Measurements from ENCODE around the gene PSME3. TPM values are rescaled to one million over a fixed set of nuclear protein-coding genes. Genes with fewer than 3 reads are reported as not detected.

The PSME3 gene
- total and polyA plus RNA-seq, 2 of the 13 experiments (the other 11 are each of a cell fraction or from before 2014, with no cell fraction given) = 66.3 to 135 TPM

- TF ChIP-seq SOX13 (IDR thresholded peaks at IDR 0.05) (peak; percentile 72), SOX13 (CRISPR knock-in tag; conservative IDR thresholded peaks at IDR 0.05 in 1 of 2, IDR thresholded peaks at IDR 0.05 in 1 of 2) (peak in 1 of 2 experiments; percentile 82; a peak in 2 of 4 replicates), TFAP4 (IDR thresholded peaks at IDR 0.05; ENCODE audit: borderline replicate concordance, low read depth) (peak; percentile 43; the same call in 1 of the 2 replicates), SP1 (IDR thresholded peaks at IDR 0.05) (no peak), SP1 (CRISPR knock-in tag; IDR thresholded peaks at IDR 0.05) (no peak), HDAC2 (CRISPR knock-in tag; IDR thresholded peaks at IDR 0.05) (peak; percentile 93), SSRP1 (CRISPR knock-in tag; IDR thresholded peaks at IDR 0.05) (0 out of 2 replicates have a peak, but pooled peaks have one; percentile 25), ZNF746 (CRISPR knock-in tag; IDR thresholded peaks at IDR 0.05) (peak; percentile 93; the same call in 1 of the 2 replicates), NFE2L1 (CRISPR knock-in tag; IDR thresholded peaks at IDR 0.05; ENCODE audit: borderline replicate concordance) (no peak), PATZ1 (CRISPR knock-in tag; IDR thresholded peaks at IDR 0.05) (peak; percentile 77), ZNF281 (CRISPR knock-in tag; IDR thresholded peaks at IDR 0.05; ENCODE audit: borderline replicate concordance) (peak; percentile 76; the same call in 1 of the 2 replicates), MTA1 (CRISPR knock-in tag; IDR thresholded peaks at IDR 0.05; ENCODE audit: borderline replicate concordance) (peak; percentile 67), ATF2 (CRISPR knock-in tag; IDR thresholded peaks at IDR 0.05) (peak; percentile 30; the same call in 1 of the 2 replicates), ZNF234 (CRISPR knock-in tag; conservative IDR thresholded peaks at IDR 0.05) (no peak), IKZF4 (CRISPR knock-in tag; IDR thresholded peaks at IDR 0.05; ENCODE audit: borderline replicate concordance, low read depth, not compliant biosample characterization) (peak; percentile 59), PHF21A (CRISPR knock-in tag; IDR thresholded peaks at IDR 0.05) (peak; percentile 80), ARNTL (CRISPR knock-in tag; IDR thresholded peaks at IDR 0.05) (peak; percentile 91), MXI1 (IDR thresholded peaks at IDR 0.05; ENCODE audit: borderline replicate concordance, low read depth, low read length) (peak; percentile 31; the same call in 1 of the 3 replicates)
Measured at GRCh38 chr17:42866631-42867575, 33.7 kb downstream of the PSME3 start (continued).

Measured in HepG2 (cell line).